ENCODE measurements around the gene SETD6. TPM values are rescaled to one million over a fixed set of nuclear protein-coding genes. Genes with fewer than 3 reads are reported as not detected.

SETD6 gene
- total RNA-seq, 3 donors from 2014 or later (not counting 1 experiment from before 2014, with no cell fraction given) = 20.3 to 34.5 (median 21.3) TPM

DNA sequence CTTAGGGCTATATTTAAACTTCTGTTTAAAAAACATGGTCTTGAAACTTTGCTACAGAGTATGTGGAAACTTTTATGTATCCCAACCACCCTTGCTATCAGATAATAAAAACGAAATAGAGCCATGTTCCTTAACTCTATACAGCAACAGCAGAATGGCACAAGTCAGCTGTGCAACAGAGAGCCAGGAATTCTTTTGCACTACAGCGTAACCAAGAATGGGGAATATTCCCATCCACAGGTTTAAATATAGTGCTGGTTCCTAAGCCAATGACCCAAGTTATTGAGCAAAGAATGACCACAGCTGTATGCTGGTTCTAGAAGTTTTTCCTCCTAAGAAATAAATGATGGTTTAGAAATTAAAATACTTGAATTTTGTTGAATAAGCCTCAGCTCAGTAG, 33.1 kb downstream of the SETD6 start:
- Mint-ChIP-seq H3K9me3 (no peaks in the 10 kb centered on the region), H3K36me3 (peaks cover 23% of the 10 kb centered on the region), H3K4me1 (peaks cover 7 to 11% of the 10 kb centered on the region in 2 donors), H3K27ac (peak overlapping the region; percentile 14 to 17), H3K4me3 (no peak overlapping the region), H3K27me3 (ENCODE audit: low read depth in 2 of 2) (no peaks in the 10 kb centered on the region)
- no peak for TF ChIP-seq CTCF (IDR thresholded peaks at IDR 0.05)
- no peak overlapping the region for H3K27ac ChIP-seq (ENCODE audit: low read length)
- no peaks in the 10 kb centered on the region for H3K27me3 ChIP-seq (ENCODE audit: control insufficient read depth, insufficient read depth, low read length)
- WGBS (ENCODE audit: insufficient coverage) = 95% methylated on average over 2 of the region's 2 CpGs
- intact Hi-C loops (cut with micrococcal nuclease) = no loop called here
- DNase-seq (no peak), ATAC-seq (no peak)
- H3K9me3 ChIP-seq (ENCODE audit: control insufficient read depth, insufficient read depth, low read length) = no peaks in the 10 kb centered on the region
- H3K36me3 ChIP-seq (ENCODE audit: control insufficient read depth, insufficient read depth, low read length) = peaks cover 98% of the 10 kb centered on the region
- H3K4me3 ChIP-seq (ENCODE audit: low read length) = no peak overlapping the region
- no peaks in the 10 kb centered on the region for H3K4me1 ChIP-seq (ENCODE audit: control insufficient read depth, insufficient read depth, low read length)

DNA sequence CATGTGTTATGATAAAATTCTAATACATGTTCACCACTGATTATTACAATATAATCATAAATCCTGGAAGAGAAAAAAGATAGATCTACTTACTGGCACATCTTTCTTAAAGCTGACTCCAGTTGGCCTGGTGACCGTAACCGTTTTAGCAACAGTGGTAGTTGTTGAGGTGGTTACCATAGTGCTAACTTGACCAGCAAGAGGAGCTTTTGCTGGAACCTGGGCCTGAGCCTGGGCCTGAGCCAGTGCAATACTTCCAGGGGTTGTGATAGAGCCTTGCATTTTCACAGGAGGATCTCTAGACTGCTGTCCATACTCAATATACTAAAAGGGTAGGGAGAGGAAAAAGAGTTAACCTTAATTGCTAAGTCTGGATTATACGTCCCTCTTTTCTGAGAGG, 36.2 kb downstream of the SETD6 start:
- Histone ChIP-seq H3K4me1 (ENCODE audit: control insufficient read depth, insufficient read depth, low read length) (no peaks in the 10 kb centered on the region), H3K4me3 (ENCODE audit: low read length) (no peak overlapping the region), H3K27me3 (ENCODE audit: control insufficient read depth, insufficient read depth, low read length) (no peaks in the 10 kb centered on the region), H3K9me3 (ENCODE audit: control insufficient read depth, insufficient read depth, low read length) (no peaks in the 10 kb centered on the region), H3K27ac (ENCODE audit: low read length) (no peak overlapping the region), H3K36me3 (ENCODE audit: control insufficient read depth, insufficient read depth, low read length) (peaks cover 98% of the 10 kb centered on the region)
- intact Hi-C loops (cut with micrococcal nuclease) = no loop called here
- H3K4me3 Mint-ChIP-seq = no peak overlapping the region
- ATAC-seq = no peak
- peaks cover 7 to 11% of the 10 kb centered on the region in 2 donors for H3K4me1 Mint-ChIP-seq
- 96% methylated on average over 2 of the region's 3 CpGs for WGBS (ENCODE audit: insufficient coverage)
- no peaks in the 10 kb centered on the region for H3K27me3 Mint-ChIP-seq (ENCODE audit: low read depth in 2 of 2)
- no peak for DNase-seq
- H3K9me3 Mint-ChIP-seq = no peaks in the 10 kb centered on the region
- peak overlapping the region in 1 of 2 donors; percentile 35 for H3K27ac Mint-ChIP-seq
- TF ChIP-seq CTCF (IDR thresholded peaks at IDR 0.05) = no peak
- peaks cover 27% of the 10 kb centered on the region for H3K36me3 Mint-ChIP-seq

DNA sequence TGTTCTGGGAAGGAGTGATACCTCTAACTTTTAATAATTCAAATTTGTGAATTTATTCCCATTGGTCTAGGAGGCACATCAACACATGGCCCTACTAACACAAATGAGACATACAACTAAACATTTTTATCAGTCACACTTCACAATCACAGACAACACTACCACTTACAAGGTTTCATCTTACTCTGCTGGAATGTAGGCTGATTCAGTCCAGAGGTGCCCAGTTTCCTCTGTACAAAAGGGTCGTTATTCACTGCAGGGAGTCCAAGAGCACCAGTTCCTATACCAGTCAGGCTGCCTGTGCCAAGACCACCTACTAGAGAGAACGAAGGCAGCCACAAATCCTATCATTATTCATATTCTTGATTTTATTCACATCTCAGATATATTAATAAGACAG, 41.4 kb downstream of the SETD6 start:
- intact Hi-C loops (cut with micrococcal nuclease) = no loop called here
- Mint-ChIP-seq H3K9me3 (no peaks in the 10 kb centered on the region), H3K4me3 (no peak overlapping the region), H3K27ac (no peak overlapping the region), H3K4me1 (peaks cover 4 to 5% of the 10 kb centered on the region in 2 donors), H3K36me3 (peaks cover 23% of the 10 kb centered on the region), H3K27me3 (ENCODE audit: low read depth in 2 of 2) (no peaks in the 10 kb centered on the region)
- Histone ChIP-seq H3K4me1 (ENCODE audit: control insufficient read depth, insufficient read depth, low read length) (no peaks in the 10 kb centered on the region), H3K27me3 (ENCODE audit: control insufficient read depth, insufficient read depth, low read length) (no peaks in the 10 kb centered on the region), H3K36me3 (ENCODE audit: control insufficient read depth, insufficient read depth, low read length) (peaks cover 91% of the 10 kb centered on the region), H3K4me3 (ENCODE audit: low read length) (no peak overlapping the region), H3K27ac (ENCODE audit: low read length) (no peak overlapping the region), H3K9me3 (ENCODE audit: control insufficient read depth, insufficient read depth, low read length) (no peaks in the 10 kb centered on the region)
- no peak for TF ChIP-seq CTCF (IDR thresholded peaks at IDR 0.05)
- ATAC-seq (no peak), DNase-seq (no peak)
- WGBS (ENCODE audit: insufficient coverage) = 100% methylated on average over 2 of the region's 2 CpGs

DNA sequence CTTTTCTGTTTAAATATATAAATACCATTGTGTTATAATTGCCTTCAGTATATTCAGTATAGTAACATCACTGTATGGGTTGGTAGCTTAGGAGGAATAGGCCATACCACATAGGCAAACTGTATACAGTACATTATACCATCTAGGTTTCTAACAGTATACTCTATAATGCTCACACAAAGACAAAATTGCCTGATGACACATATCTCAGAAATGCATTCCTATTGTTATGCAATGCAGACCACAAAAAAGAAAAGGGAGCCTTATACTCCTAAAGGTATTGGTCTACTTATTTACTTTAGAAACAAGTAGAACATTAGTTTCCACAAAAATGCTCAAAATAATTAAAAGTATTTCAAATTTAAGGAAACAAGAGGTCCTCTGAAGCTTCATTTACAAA, 47.9 kb downstream of the SETD6 start:
- Mint-ChIP-seq H3K27ac (peak overlapping the region in 1 of 2 donors; percentile 19), H3K4me3 (no peak overlapping the region), H3K36me3 (no peaks in the 10 kb centered on the region), H3K9me3 (no peaks in the 10 kb centered on the region), H3K4me1 (peaks cover 4 to 11% of the 10 kb centered on the region in 2 donors), H3K27me3 (ENCODE audit: low read depth in 2 of 2) (no peaks in the 10 kb centered on the region)
- TF ChIP-seq CTCF (IDR thresholded peaks at IDR 0.05) = no peak
- ATAC-seq (no peak), DNase-seq (no peak)
- intact Hi-C loops (cut with micrococcal nuclease) = no loop called here
- Histone ChIP-seq H3K27ac (ENCODE audit: low read length) (no peak overlapping the region), H3K27me3 (ENCODE audit: control insufficient read depth, insufficient read depth, low read length) (no peaks in the 10 kb centered on the region), H3K36me3 (ENCODE audit: control insufficient read depth, insufficient read depth, low read length) (peaks cover 67% of the 10 kb centered on the region), H3K4me3 (ENCODE audit: low read length) (no peak overlapping the region), H3K4me1 (ENCODE audit: control insufficient read depth, insufficient read depth, low read length) (no peaks in the 10 kb centered on the region), H3K9me3 (ENCODE audit: control insufficient read depth, insufficient read depth, low read length) (no peaks in the 10 kb centered on the region)

Data from natural killer cell (primary cell).